DMS 273 (cell line): ENCODE results near the gene UCP2.
"Not testable (repeated sequence)": the region's sequence is repeated elsewhere in the genome, so short reads cannot be mapped to it uniquely, and the experiment has no call there.

Experiments
- DNase-seq: peaks from one replicate; lab custom pipeline; 2025; ENCODE audit not compliant: unreplicated experiment; lab: John Stamatoyannopoulos, UW

The UCP2 gene

DNA sequence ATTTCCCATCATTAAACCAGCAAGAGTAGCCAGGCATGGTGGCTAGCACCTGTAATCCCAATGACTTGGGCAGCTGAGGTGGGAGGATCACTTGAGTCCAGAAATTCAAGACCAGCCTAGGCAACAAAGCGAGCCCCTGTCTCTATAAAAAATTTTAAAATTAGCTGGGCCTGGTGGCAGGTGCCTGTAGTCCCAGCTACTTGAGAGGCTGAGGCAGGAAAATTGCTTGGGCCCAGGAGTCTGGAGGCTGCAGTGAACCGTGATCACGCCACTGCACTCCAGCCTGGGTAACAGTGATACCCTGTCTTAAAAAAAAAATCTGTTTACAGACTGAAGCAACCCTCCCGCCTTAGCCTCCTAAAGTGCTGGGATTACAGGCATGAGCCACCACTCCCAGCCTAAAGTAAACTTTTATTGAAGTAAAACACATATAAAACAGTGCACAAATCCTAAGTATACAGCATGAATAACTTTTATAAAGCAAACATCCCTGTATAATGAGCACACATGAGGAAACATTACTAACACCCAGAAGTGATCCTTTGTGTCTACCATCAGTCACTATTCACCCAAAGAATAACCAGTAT is 13.6 kb upstream of the UCP2 start:
- no peak for DNase-seq

DNA sequence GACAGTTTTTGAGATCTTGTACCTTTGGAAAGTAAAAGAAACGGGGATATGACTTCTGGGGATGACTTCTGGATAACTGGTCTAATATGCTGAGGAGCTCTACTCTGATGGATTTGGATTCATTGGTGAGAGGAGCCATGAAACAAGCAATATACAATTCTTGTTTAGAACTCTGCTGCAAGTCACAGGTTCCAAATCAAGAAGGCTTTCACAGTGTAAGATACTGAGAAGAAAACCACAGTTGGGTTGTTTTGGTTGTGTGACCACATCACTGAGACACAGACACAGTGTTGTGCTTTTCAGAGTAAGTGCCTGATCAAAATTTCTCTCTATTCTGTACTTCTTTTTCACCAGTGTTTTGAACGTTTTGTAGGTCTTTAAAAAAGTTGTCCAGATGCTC is 13.1 kb upstream of the UCP2 start:
- no peak for DNase-seq

DNA sequence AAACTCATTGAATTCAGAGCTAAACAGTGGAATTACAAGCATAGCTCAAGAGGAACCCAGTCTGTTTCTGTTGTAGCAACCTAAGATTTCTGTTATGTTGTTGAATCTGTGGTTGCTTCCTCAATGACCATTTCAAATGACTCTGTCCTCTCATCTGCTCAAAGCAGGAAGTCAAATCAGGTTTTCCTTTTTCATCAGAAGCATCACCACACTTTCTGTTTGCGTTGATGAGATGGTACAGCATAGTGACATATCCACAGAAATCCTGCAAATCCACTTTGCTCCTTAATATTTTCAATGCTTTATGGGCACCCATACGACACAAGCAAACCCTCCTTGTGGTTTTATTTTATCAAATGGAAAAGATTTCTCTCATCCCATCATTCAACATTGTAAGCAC is 12.6 kb upstream of the UCP2 start:
- no peak for DNase-seq

DNA sequence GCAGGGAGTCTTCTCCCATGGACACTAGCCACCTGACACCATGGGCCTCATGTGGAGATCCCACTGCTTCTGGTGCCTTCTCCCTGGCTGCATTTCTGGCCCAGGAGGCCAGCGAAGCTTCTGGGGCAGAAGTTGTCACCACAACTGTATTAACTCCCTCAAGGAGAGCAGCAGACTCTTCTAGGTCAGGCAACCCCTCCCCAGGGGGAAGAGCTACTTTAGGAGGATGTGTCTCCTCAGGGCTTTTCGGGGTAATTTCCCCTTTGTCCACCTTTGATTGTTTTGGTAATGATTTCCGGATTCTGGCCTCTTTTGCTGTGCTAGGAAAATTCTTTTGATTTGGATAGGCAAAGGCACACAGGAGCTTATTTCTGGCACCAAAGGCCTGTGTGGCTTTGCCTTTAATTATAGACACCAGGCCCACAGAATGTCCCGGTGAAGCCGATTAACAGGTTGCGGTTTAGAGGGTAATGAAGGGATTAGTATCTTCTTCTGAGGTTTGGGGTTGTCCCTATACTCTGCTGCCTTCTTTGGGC is 8.9 kb upstream of the UCP2 start:
- no peak for DNase-seq

DNA sequence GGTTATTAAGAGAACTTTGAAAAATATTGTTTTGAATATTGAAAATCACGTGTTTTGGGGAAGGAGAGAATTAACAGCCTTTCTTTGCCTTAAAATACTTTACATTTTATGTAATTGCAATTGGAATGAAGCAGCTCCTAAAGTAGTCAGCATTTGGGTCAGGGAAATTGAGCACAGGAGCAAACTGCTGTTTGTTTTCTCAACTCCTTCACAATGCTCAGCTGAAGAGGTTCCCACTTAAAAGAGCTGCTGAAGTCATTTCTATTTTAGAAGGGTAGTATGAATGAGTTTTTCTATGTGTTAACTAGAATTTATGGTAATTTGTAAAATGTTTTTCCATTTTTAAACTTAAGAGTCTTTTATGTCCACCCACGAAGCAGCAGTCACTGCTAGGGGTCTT is 8.1 kb upstream of the UCP2 start:
- no peak for DNase-seq

DNA sequence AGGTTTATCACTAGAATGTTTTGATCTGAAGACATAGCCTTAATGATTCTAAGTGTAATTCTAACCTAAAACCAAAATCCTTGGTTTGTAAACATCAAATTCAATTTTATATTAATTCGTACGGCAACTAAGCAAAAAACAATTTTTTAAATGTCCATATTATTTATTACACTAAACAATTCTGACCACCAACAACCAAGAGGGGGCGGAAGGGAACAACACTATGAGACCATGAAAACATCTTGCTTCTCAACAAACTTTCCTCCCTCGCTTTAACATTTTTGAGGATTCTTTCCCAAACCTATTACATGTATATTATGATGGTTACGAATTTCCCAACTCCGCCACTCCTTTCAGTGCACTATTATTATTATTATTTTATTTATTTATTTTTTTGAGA is 6.5 kb upstream of the UCP2 start:
- DNase-seq = no peak

DNA sequence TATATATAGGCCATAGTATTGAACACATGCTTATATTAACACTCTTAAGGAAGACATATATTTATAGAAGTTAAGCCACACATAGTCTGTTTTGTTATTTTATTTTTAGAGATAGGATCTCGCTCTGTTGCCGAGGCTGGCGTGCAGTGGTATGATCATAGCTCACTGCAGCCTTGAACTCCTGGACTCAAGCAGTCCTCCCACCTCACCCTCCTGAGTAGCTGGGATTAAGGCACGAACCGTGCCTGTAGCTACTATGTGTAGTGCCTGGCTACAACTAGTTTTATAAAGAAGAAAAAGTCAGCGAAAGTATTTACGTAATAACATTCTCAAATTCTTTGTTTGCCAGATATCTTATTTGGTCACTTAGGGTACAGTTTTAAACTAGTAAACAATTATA is 5.6 kb upstream of the UCP2 start:
- DNase-seq = no peak

DNA sequence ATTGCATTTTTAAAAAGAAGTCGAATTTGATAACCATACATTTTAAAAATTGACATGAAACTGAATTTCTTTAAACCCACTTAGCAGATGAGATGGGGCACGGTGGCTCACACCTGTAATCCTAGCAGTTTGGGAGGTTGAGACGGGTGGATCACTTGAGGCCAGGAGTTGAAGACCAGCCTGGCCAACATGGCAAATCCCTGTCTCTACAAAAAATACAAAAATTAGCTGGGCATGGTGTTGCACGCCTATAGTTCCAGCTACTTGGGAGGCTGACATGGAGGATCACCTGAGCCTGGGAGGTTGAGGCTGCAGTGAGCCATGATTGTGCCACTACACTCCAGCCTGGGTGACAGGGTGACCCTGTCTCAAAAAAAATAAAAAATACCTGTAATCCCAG is 3.0 kb upstream of the UCP2 start:
- DNase-seq = not testable (repeated sequence)

DNA sequence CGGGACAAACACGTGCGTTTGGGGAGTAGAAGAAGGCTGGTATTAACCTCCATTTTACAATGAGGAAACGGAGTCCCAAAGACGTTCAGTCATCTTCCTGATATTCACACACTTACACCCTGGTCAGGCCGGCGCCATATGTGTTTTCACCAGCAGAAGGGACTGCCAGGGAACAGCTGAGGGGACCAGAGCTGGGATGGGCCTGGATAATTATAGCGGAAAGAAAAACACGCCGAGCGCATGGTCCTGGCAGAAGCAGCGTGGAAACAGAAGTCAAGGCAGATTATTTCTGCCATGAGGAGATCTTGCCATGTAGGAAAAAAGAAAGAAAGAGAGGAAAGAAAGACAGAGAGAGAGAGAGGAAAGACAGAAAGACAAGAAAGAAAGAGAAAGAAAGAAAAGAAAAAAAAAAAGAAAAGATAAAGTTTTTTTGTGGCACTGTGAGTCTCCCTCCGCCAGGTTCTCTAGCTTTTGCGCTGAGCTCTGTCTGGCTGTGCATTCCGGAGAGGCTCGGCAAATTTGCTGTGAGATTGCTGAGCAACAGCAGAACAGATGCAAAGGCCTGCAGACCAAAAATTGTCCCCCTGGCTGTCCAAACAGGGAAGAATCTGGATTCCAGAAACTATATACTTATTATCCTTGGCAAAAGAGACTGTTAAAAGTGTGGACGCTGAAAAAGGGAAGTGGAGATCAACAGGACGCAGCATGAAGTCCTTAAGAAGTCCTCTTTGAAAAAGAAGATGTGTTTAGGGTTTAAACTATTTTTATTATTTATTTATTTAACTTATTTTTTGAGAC is 1.3 kb upstream of the UCP2 start:
- DNase-seq = peak; percentile 90

DNA sequence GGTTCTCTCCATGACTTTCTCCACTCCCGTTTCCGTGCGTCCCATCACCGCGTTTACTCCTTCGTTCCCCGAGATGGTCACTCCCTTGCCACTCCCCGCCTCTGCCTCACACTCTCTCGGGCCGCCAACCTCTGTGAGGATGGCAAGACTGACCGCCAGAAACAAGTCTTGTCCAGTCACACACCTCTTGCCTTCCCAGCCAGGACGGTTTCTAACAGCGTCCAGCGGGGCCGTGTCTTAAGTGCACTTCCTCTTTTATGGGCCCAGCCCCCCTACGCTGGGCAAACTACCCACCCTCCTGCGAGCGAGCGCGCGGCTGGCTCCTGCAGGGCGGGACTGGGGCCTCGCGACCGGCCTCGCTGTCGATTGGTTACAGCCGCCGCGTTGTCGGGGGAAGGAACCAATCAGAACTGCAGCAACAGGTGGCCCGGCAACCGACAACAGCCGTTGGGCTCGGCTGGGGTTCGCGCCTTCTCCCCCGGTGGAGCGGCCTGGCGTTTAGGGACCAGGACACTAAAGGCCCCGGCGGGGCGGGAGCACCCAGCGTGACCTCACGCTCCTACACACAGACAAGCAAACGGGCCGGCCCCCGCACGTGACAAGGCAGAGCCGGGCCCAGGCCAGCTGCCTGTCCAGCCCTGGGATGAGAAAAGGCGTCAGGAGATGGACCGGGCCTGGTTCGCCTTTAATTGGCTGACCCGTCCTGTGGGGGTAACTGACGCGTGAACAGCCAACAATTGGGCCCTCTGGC is 522 bp upstream of the UCP2 start:
- peak; percentile 97 for DNase-seq

DNA sequence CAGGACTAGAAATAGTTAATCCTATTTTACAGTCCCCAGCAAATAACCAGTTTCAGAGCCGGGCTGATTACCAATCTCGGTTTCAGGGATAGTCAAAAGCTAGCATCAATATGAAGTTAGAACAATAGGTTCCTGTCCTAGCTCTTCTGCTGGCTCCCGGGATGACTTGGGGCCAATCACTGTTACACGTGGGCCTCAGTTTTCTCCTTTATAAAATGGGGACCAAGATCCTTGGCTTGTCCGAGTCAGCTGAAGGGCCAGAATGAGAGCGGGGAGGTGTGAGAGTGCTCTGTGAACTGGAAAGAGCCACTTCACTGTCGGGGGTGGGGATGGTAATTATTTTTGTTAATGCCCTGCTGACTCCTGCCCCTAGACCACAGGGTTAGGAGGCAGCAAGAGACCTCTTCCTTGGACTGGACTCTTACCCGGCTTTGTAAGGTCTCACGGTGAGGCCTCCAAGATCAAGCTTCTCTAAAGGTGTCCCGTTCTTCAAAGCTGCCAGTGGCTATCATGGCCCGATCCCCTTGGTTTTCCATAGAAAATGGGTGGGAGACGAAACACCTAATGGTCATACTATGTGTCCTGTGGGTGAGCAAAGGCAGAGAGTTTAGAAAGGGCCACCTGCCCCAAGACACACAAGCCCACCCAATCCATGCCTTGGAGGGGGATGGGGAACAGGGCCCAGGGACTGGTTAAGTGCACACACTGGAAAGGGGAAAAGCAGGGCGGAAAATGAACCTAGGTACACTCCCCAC is 1.4 kb downstream of the UCP2 start:
- DNase-seq = no peak

DNA sequence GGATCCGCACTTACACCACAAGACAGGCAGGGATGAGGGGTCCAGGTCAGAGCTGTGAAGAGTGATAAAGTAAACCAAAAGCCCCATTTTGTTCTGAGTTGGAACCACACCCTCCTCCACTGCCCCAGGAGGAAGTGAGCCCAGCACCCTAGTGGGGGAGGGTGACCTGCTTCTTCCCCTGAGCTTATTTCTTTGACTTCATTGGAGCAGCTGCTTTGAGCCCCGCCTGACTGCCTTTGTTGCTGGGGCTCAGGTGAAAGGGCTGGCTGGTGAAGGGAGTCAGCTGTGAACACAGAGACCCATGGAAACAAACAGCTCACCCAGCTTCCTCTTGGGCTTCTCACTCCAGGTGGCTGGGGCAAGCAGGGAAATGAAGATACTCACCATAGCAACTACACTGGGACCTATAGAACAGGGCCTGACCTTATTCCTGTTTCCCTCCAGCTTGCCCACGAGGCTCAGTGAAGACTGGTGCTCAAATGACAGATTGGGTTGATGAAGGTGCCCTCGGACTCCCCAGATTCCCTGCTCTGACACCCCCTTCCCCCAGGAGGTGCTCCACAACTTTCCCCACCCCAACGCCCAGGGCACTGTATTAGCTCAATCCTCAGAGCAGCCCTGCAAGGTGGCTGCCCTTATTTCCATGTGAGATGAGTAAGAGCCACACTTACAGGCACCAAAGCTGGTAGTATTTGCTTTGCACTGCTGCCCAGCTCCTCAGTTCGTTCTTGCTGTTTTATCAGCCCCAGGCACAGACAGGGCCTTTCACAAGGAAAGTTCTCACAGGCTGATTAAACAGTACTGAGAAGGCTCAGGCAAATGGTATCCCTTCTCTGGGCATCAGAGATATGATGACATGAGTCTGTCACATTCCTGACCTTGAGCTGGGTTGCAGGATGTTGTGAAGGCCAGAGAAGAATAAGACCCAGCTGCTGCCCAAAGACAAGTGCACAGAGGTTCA is 2.4 kb downstream of the UCP2 start:
- peak; percentile 21 for DNase-seq

DNA sequence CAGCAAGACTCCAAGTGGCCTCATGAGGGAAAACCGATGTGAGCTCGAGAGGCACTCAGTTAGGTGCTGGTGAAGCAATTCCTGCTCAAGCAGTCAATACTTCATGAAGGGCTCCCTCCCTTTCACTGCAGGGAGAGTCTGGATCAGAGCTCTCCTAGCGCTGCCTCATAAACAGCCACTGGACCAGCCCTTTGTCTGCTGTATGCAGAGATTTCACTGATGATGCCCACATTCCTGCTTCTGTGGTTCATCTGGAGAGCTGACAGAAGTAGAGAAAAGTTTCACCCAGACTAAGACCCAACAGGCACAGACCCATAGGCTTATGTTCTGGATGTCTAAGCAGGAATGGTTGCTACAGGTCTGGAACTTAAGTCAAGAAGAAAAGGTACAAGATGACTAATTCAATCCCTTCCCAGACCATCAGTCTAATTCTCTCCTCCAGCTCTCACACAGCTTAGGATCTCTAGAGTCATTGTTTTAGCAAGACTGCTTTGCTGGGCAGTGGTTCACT is 4.0 kb downstream of the UCP2 start:
- no peak for DNase-seq

DNA sequence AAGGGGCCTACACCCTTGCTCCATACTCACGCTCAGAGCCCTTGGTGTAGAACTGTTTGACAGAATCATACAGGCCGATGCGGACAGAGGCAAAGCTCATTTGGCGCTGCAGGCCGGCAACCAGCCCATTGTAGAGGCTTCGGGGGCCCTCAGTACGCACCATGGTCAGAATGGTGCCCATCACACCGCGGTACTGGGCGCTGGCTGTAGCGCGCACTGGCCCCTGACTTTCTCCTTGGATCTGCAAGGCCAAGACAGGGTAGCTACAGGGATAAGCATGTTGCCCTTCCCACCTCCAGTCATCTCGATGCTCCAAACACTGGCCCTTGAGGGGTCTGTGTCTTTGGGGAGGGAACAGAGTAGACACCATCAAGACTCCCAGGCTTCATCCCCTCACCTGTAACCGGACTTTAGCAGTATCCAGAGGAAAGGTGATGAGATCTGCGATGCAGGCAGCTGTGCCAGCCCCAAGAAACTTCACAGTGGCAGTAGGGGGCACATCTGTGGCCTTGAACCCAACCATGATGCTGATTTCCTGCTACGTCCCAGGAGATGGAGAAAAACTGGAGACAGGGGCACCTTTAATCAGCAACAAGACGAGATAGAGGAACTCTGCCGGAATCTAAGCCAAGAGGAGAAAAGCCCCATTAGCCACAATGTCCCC is 4.7 kb downstream of the UCP2 start:
- DNase-seq = no peak

DNA sequence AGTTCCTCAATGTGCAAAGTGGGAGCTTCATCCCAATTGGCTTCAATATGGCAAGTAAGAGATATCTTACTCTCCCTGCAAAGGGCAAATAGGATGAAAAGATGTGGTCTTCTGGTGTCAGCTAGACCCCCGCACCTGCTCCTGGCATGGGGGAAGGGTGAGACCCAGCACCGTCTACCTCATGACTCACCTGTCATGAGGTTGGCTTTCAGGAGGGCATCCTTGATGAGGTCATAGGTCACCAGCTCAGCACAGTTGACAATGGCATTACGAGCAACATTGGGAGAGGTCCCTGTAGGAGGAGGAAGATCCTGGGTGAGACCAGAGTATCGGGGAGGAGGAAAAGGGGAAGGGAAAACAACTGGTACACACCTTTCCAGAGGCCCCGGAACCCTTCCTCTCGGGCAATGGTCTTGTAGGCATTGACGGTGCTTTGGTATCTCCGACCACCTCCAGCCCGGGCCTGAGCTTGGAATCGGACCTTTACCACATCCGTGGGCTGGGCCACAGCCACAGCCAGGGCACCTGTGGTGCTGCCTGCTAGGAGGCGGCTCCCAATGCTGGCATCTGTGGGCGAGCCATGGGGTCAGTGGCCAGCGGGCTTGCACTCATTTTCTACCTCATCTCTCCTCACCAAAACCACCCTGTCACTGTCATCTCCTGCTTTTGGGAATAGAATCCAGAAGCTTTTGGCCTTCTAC is 6.0 kb downstream of the UCP2 start:
- no peak for DNase-seq

DNA sequence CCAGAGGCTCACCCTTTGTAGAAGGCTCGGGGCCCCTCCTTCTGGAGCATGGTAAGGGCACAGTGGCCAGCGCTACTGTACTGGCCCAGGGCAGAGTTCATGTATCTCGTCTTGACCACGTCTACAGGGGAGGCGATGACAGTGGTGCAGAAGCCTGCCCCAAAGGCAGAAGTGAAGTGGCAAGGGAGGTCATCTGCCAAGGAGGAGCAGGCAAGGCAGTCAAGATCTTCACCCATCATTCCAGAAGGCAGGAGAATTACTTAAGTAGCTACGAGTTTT is 7.2 kb downstream of the UCP2 start:
- DNase-seq = no peak

DNA sequence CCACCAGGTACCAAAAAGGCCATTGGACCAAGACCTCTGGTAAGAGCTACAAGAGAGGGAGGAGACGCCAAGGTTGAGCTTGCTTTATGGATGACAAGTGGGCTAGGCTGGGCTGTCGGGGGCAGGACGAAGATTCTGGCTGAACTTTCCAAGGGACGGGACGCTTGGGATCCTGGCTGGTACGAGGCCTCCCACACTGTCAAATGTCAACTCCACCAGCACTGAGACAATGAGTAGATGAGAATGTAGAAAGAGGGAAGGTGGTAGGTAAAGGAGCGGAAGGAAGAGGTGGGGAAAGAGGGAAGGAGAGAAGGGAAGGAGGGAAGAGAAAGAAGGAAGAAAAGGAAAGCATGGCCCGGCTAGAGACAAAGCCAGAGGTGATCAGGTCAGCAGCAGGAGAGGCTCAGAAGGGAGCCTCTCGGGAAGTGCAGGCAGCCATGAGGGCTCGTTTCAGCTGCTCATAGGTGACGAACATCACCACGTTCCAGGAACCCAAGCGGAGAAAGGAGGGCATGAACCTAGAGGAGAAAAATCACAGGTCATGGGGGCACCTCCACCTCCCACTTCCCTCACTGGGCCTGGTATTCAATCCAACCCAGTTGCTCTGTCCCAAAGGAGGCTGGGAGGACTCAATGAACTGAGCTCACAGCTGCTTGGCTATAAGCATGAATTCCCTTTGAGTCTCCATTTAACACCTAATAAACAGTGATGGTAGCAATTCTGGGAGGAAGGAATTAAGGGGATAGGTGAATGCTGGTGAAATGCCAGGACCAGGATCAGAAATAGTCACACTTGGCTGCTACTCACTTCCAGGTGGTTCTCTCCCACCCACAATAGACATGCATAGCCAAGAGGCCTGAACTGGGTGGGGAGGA is 7.8 kb downstream of the UCP2 start:
- DNase-seq = no peak
